Hippocampal formation (tissue), 2 donors: Measurements from ENCODE around the gene IARS2.
"Not testable (repeated sequence)": the region's sequence is repeated elsewhere in the genome, so short reads cannot be mapped to it uniquely, and the experiment has no call there.

ENCODE experiments used
- DNase-seq, 2 donors: peaks; one replicate each; lab custom pipeline; 2025; lab: John Stamatoyannopoulos, UW

The IARS2 gene

GRCh38 chr1:220112600-220112999 lies 18.7 kb downstream of the IARS2 start:
- DNase-seq = not testable (repeated sequence)

- DNase-seq = no peak
These were observed 19.3 kb downstream of the IARS2 start for GRCh38 chr1:220113136-220113695.

- DNase-seq = no peak
These were observed 25.1 kb downstream of the IARS2 start for GRCh38 chr1:220119043-220119512.

GRCh38 chr1:220121791-220122530 lies 28.0 kb downstream of the IARS2 start:
- no peak for DNase-seq

- no peak for DNase-seq
These were observed 29.1 kb downstream of the IARS2 start for GRCh38 chr1:220123066-220123465.

- DNase-seq = no peak
These were observed 30.0 kb downstream of the IARS2 start for GRCh38 chr1:220123889-220124288.

GRCh38 chr1:220124542-220124941 lies 30.6 kb downstream of the IARS2 start:
- DNase-seq = no peak

GRCh38 chr1:220127076-220127475 lies 33.1 kb downstream of the IARS2 start:
- DNase-seq = no peak

- no peak for DNase-seq
These were observed 35.7 kb downstream of the IARS2 start for GRCh38 chr1:220129479-220130210.

- no peak for DNase-seq
These were observed 41.8 kb downstream of the IARS2 start for GRCh38 chr1:220135755-220136154.

GRCh38 chr1:220137019-220137786 lies 43.3 kb downstream of the IARS2 start:
- no peak for DNase-seq

GRCh38 chr1:220139966-220140365 lies 46.0 kb downstream of the IARS2 start:
- DNase-seq = no peak

GRCh38 chr1:220144051-220144450 lies 50.1 kb downstream of the IARS2 start:
- DNase-seq = no peak

GRCh38 chr1:220149742-220150141 lies 55.8 kb downstream of the IARS2 start:
- no peak for DNase-seq

- peak; percentile 2 to 31 for DNase-seq
These were observed 57.5 kb downstream of the IARS2 start for GRCh38 chr1:220151454-220151853.

GRCh38 chr1:220153147-220153546 lies 59.2 kb downstream of the IARS2 start:
- DNase-seq = no peak

- DNase-seq = no peak
These were observed 62.8 kb downstream of the IARS2 start for GRCh38 chr1:220156620-220157146.

- no peak for DNase-seq
These were observed 63.8 kb downstream of the IARS2 start for GRCh38 chr1:220157738-220158137.

GRCh38 chr1:220158530-220158929 lies 64.6 kb downstream of the IARS2 start:
- not testable (repeated sequence) for DNase-seq

- no peak for DNase-seq
These were observed 65.1 kb downstream of the IARS2 start for GRCh38 chr1:220159041-220159440.

GRCh38 chr1:220160027-220160426 lies 66.1 kb downstream of the IARS2 start:
- DNase-seq = no peak

GRCh38 chr1:220164116-220164515 lies 70.2 kb downstream of the IARS2 start:
- DNase-seq = no peak
